Neural cell (in vitro differentiated cells): ENCODE results near the gene MRRF. TPM values are rescaled to one million over a fixed set of nuclear protein-coding genes. Genes with fewer than 3 reads are reported as not detected.

Source experiments
- H2AFZ ChIP-seq: fragments of 200-600, 300-800 bp; sonication (generic), shearing (Covaris generic); 2 replicates; pipeline ENCODE4 v1.6.0; 2014; ENCODE audit warnings: low read depth, mild to moderate bottlenecking, antibody characterized with exemption, low read length, moderate library complexity
- H3F3A ChIP-seq: fragments of 200-600 bp; shearing (Covaris generic); 2 replicates; pipeline ENCODE4 v1.6.1; 2016; ENCODE audit warnings: mild to moderate bottlenecking, moderate library complexity, mixed read lengths, antibody characterized with exemption, low read length; ENCODE audit not compliant: insufficient read depth, poor library complexity, severe bottlenecking
- H3K27ac ChIP-seq: fragments of 200-600, 300-800 bp; sonication (generic), shearing (Covaris generic); 2 replicates; pipeline ENCODE4 v1.5.1; 2014; ENCODE audit warnings: mild to moderate bottlenecking, low read length, moderate library complexity
- H3K27me3 ChIP-seq: fragments of 300-800, 200-600 bp; sonication (generic), shearing (Covaris generic); 2 replicates; pipeline ENCODE4 v1.6.0; 2014; ENCODE audit warnings: mild to moderate bottlenecking, low read depth, low read length, moderate library complexity; ENCODE audit not compliant: insufficient read depth
- H3K36me3 ChIP-seq: fragments of 300-800, 200-600 bp; sonication (generic), shearing (Covaris generic); 2 replicates; pipeline ENCODE4 v1.5.1; 2014; ENCODE audit warnings: mild to moderate bottlenecking, antibody characterized with exemption, low read length, moderate library complexity; ENCODE audit not compliant: insufficient read depth
- H3K4me2 ChIP-seq: fragments of 300-800, 200-600 bp; sonication (generic), shearing (Covaris generic); 2 replicates; pipeline ENCODE4 v1.6.0; 2014; ENCODE audit warnings: mild to moderate bottlenecking, low read length
- H3K4me3 ChIP-seq: fragments of 300-800, 200-600 bp; sonication (generic), shearing (Covaris generic); 2 replicates; pipeline ENCODE4 v1.5.1; 2014; ENCODE audit warnings: mild to moderate bottlenecking, low read length, moderate library complexity
- H3K79me2 ChIP-seq: fragments of 200-600 bp; shearing (Covaris generic); replicated peaks from 2 replicates; pipeline ENCODE4 v1.6.0; 2014; ENCODE audit warnings: mild to moderate bottlenecking, low read length, moderate library complexity; ENCODE audit not compliant: insufficient read depth
- H3K9ac ChIP-seq: fragments of 300-800, 200-600 bp; sonication (generic), shearing (Covaris generic); 2 replicates; pipeline ENCODE4 v1.6.1; 2016; ENCODE audit warnings: mild to moderate bottlenecking, low read length, mixed read lengths
- H3K9me2 ChIP-seq: fragments of 200-600 bp; shearing (Covaris generic); 2 replicates; pipeline ENCODE4 v1.6.1; 2016; ENCODE audit warnings: mild to moderate bottlenecking, low read length, mixed read lengths; ENCODE audit not compliant: insufficient read depth
- H3K9me3 ChIP-seq: fragments of 200-600, 300-800 bp; sonication (generic), shearing (Covaris generic); 2 replicates; pipeline ENCODE4 v1.6.1; 2016; ENCODE audit warnings: mild to moderate bottlenecking, mixed run types, low read length, moderate library complexity, mixed read lengths
- H4K20me1 ChIP-seq: fragments of 200-600 bp; shearing (Covaris generic); 2 replicates; pipeline ENCODE4 v1.6.1; 2016; ENCODE audit warnings: mild to moderate bottlenecking, mixed run types; ENCODE audit not compliant: insufficient read depth
- EP300 ChIP-seq: fragments of 450-650 bp; conservative IDR thresholded peaks from 2 replicates; pipeline ENCODE4 v1.6.1; 2014; ENCODE audit warnings: antibody characterized with exemption, mild to moderate bottlenecking, moderate library complexity; ENCODE audit not compliant: poor library complexity, severe bottlenecking
- EZH2 ChIP-seq: fragments of 200-600, 300-800 bp; shearing (Covaris generic), sonication (generic); IDR thresholded peaks from 2 replicates; pipeline ENCODE4 v1.6.1; 2014; ENCODE audit warnings: antibody characterized with exemption, low read length, borderline replicate concordance, mild to moderate bottlenecking; ENCODE audit not compliant: insufficient read depth, poor library complexity, severe bottlenecking
- MXI1 ChIP-seq: fragments of 450-650 bp; conservative IDR thresholded peaks from 2 replicates; pipeline ENCODE4 v1.6.1; 2014; ENCODE audit warnings: antibody characterized with exemption, mild to moderate bottlenecking; ENCODE audit not compliant: poor library complexity, severe bottlenecking
- POLR2AphosphoS5 ChIP-seq: IDR thresholded peaks from 2 replicates; pipeline ENCODE4 v1.6.1; 2012
- RAD21 ChIP-seq: fragments of 450-650 bp; conservative IDR thresholded peaks from 2 replicates; pipeline ENCODE4 v1.6.1; 2014; ENCODE audit warnings: antibody characterized with exemption, mild to moderate bottlenecking, moderate library complexity
- SMC3 ChIP-seq: fragments of 450-650 bp; conservative IDR thresholded peaks from 2 replicates; pipeline ENCODE4 v1.6.1; 2014; ENCODE audit warnings: antibody characterized with exemption, mild to moderate bottlenecking, moderate library complexity; ENCODE audit not compliant: poor library complexity
- TAF1 ChIP-seq: IDR thresholded peaks from 2 replicates; pipeline ENCODE4 v1.6.1; 2012; ENCODE audit warnings: low read depth
- polyA plus RNA-seq: library from polyadenylated mRNA; depleted of rRNA; stranded (reverse); fragments of >200 nt; gene quantifications from 2 replicates; pipeline ENCODE4 v1.2.3, GENCODE V29; 2014
- TF ChIP-seq, protein P1 (sequence below): IDR thresholded peaks from 2 replicates; pipeline ENCODE4 v1.6.1; 2012; ENCODE audit warnings: borderline replicate concordance
- TF ChIP-seq, protein P2 (sequence below): fragments of 450-650 bp; IDR thresholded peaks from 2 replicates; pipeline ENCODE4 v1.5.1; 2014; ENCODE audit warnings: antibody characterized with exemption, mild to moderate bottlenecking, moderate library complexity; ENCODE audit not compliant: poor library complexity, severe bottlenecking

MRRF gene
- polyA plus RNA-seq, 1 donor from 2014 or later, result 40.7 TPM

DNA sequence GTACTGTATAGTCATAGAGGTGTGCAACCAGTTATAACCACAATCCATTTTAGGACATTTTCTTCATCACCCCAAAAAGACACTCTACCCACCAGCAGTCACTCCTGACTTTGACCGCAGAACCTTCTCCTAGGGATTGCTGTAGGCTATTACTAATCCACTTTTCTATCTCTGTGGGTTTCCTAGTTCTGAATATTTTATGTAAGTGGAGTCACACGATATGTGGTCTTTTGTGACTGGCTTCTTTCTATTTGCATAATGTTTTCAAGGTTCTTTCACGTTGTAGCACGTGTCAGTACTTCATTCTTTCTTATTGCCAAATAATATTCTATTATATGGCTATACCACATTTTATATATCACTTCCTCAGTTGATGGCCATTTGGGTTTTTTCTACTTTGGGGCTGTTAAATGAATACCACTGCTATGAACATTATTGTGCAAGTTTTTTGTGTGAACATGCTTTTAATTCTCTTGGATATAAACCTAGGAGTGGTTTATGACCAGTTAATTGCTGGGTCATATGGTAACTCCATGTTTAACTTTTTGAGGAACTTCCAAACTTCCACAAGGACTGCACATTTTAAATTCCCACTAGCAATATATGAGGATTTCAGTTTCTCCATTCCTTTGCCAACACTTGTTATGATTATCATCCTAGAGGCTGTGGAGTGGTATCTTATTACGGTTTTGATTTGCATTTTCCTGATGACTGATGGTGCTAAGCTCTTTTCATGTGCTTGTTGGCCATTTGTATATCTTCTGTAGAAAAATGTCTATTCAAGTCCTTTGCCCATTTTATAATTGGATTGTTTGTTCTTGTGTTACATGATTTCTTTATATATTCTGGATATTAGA, 37.8 kb downstream of the MRRF start:
- Histone ChIP-seq H3K9ac (no peak overlapping the region), H3K36me3 (no peaks in the 10 kb centered on the region), H2AFZ (no peak overlapping the region), H3F3A (no peaks in the 10 kb centered on the region), H3K4me2 (no peak overlapping the region), H4K20me1 (no peaks in the 10 kb centered on the region), H3K27me3 (no peaks in the 10 kb centered on the region), H3K27ac (no peak overlapping the region), H3K79me2 (no peaks in the 10 kb centered on the region), H3K9me2 (no peaks in the 10 kb centered on the region), H3K9me3 (no peaks in the 10 kb centered on the region), H3K4me3 (no peak overlapping the region)
- TF ChIP-seq, protein P1, sequence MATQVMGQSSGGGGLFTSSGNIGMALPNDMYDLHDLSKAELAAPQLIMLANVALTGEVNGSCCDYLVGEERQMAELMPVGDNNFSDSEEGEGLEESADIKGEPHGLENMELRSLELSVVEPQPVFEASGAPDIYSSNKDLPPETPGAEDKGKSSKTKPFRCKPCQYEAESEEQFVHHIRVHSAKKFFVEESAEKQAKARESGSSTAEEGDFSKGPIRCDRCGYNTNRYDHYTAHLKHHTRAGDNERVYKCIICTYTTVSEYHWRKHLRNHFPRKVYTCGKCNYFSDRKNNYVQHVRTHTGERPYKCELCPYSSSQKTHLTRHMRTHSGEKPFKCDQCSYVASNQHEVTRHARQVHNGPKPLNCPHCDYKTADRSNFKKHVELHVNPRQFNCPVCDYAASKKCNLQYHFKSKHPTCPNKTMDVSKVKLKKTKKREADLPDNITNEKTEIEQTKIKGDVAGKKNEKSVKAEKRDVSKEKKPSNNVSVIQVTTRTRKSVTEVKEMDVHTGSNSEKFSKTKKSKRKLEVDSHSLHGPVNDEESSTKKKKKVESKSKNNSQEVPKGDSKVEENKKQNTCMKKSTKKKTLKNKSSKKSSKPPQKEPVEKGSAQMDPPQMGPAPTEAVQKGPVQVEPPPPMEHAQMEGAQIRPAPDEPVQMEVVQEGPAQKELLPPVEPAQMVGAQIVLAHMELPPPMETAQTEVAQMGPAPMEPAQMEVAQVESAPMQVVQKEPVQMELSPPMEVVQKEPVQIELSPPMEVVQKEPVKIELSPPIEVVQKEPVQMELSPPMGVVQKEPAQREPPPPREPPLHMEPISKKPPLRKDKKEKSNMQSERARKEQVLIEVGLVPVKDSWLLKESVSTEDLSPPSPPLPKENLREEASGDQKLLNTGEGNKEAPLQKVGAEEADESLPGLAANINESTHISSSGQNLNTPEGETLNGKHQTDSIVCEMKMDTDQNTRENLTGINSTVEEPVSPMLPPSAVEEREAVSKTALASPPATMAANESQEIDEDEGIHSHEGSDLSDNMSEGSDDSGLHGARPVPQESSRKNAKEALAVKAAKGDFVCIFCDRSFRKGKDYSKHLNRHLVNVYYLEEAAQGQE, result no peak
- TF ChIP-seq SMC3 (no peak), EZH2 (no peak), POLR2AphosphoS5 (no peak), EP300 (no peak), RAD21 (no peak), MXI1 (no peak), TAF1 (no peak)
- TF ChIP-seq, protein P2, sequence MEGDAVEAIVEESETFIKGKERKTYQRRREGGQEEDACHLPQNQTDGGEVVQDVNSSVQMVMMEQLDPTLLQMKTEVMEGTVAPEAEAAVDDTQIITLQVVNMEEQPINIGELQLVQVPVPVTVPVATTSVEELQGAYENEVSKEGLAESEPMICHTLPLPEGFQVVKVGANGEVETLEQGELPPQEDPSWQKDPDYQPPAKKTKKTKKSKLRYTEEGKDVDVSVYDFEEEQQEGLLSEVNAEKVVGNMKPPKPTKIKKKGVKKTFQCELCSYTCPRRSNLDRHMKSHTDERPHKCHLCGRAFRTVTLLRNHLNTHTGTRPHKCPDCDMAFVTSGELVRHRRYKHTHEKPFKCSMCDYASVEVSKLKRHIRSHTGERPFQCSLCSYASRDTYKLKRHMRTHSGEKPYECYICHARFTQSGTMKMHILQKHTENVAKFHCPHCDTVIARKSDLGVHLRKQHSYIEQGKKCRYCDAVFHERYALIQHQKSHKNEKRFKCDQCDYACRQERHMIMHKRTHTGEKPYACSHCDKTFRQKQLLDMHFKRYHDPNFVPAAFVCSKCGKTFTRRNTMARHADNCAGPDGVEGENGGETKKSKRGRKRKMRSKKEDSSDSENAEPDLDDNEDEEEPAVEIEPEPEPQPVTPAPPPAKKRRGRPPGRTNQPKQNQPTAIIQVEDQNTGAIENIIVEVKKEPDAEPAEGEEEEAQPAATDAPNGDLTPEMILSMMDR, result no peak

GRCh38 chr9:122307061-122307460, 42.4 kb downstream of the MRRF start:
- no peak overlapping the region for H3K4me3 ChIP-seq
- no peaks in the 10 kb centered on the region for H3K36me3 ChIP-seq
- TF ChIP-seq MXI1 (no peak), TAF1 (no peak), SMC3 (no peak), RAD21 (no peak), POLR2AphosphoS5 (no peak), EP300 (no peak), EZH2 (no peak)
- TF ChIP-seq, protein P1, result no peak
- TF ChIP-seq, protein P2, result no peak
- H3K4me2 ChIP-seq, result no peak overlapping the region
- no peaks in the 10 kb centered on the region for H3K79me2 ChIP-seq
- no peak overlapping the region for H3K27ac ChIP-seq
- H4K20me1 ChIP-seq, result no peaks in the 10 kb centered on the region
- H3K9me2 ChIP-seq, result no peaks in the 10 kb centered on the region
- H3K9ac ChIP-seq, result no peak overlapping the region
- H3F3A ChIP-seq, result no peaks in the 10 kb centered on the region
- H3K27me3 ChIP-seq, result no peaks in the 10 kb centered on the region
- no peak overlapping the region for H2AFZ ChIP-seq
- H3K9me3 ChIP-seq, result no peaks in the 10 kb centered on the region
